Esophagus mucosa (tissue), 1 donor: ENCODE measurements around the gene CNTD1. TPM values are rescaled to one million over a fixed set of nuclear protein-coding genes. Genes with fewer than 3 reads are reported as not detected.
"Not testable (repeated sequence)": the region's sequence is repeated elsewhere in the genome, so short reads cannot be mapped to it uniquely, and the experiment has no call there.

Experiments
- ATAC-seq: fragments of 200-7000 bp; cut with Tn5 transposase; one replicate; pipeline ENCODE4 v1.9.1; 2020
- total RNA-seq: library from RNA; stranded (reverse); gene quantifications from one replicate; pipeline ENCODE4 v1.2.4, GENCODE V29; 2023
- donor health status: DM: yes; HTN: yes; CAD: no.

The CNTD1 gene
- total RNA-seq, 1 donor from 2014 or later = not detected

DNA sequence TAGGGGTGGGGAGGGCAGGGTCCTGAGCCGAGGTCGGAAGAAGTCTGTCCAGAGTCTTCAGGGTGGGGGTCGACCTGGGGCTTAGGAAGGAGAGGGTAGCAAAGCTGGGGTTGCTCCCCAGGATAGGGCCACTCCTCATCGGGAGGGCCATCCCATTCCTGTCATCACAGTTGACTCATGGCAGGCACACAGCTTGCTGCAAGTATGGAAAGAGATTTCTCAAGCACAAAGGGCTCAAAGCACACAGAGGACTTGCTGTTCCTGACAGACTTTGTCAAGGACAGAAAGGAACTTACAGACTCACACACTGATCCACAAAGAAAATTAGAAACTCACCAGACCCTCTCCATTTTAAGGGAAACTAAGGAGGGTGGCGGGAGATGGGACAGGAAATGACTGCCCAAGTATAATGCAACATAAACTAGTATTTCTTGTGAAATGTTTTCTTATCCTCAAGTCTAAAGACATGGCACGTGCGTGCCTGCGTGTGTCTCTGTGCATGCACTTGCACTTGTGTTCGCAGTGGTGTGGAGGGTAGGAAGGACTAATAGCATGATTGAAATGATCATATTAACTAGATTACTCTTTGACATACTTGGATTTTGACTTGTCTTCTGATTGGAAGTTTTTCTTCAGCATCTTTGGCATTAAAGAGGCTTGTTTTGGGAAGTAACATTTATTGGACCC, 48.1 kb downstream of the CNTD1 start:
- peak; percentile 58 for ATAC-seq

DNA sequence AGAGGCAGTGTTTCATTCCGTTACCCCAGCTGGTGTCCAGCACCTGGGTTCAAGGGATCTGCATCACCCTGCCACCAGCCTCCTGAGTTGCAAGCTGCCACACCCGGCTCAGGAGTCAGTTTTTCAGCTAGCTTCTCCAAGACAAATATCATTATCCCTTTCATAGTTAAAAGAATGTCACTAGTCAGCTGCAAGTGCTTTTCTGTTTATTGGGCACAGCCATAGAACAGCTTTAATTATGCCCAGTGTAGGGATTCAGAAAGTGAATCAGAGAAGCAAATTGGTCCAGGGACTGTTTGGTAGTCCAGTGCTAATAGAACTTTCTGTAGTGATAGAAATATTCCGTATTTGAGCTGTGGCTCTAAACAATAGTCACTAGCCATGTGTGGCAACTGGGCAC, 49.4 kb downstream of the CNTD1 start:
- no peak for ATAC-seq

DNA sequence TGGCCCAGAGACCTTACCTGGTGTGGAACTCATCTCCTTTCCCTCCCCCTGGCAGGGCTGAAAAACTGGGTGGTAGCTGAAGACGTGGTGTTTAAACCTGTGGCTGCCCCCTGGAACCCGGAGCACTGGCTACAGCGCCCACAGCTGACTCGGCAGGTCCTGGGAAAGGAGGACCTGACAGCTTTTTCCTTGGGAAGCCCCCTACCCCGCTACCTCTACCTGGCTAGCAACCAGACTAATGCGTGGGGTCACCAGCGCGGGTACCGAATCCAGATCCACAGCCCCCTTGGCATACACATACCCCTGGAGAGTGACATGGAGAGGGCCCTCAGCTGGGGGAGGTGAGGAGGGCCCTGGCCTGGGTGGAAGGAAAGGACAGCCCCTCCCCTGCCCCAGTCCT, 50.4 kb downstream of the CNTD1 start:
- no peak for ATAC-seq

DNA sequence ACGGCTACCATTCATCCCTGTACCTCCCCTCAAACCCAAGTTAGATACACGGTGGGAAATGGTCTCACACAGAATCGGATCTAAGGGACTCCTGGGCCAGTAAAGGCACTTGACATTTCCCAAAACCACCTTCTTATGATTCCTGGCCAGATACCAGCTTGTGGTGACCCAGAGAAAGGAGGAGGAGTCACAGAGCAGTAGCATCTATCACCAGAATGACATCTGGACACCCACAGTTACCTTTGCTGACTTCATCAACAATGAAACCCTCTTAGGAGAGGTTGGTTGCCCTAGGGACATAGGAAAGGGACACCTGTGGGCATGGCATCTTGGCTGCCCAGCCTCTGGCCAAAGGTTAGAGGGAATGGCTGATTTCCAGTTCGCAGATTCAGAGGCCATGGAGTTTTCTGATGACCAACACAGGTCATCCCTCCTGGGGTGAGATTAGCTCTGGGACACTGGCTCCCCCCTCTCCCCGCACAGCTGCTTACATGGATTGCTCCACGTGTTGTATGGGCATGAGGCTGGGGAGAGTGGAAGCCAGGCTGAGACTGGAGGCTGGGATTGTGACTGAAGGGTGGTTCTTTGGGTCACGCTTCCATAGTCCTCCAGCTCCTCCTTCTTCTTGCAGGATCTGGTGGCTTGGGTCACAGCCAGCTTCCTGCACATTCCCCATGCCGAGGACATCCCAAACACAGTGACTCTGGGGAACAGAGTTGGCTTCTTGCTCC, 51.0 kb downstream of the CNTD1 start:
- no peak for ATAC-seq

DNA sequence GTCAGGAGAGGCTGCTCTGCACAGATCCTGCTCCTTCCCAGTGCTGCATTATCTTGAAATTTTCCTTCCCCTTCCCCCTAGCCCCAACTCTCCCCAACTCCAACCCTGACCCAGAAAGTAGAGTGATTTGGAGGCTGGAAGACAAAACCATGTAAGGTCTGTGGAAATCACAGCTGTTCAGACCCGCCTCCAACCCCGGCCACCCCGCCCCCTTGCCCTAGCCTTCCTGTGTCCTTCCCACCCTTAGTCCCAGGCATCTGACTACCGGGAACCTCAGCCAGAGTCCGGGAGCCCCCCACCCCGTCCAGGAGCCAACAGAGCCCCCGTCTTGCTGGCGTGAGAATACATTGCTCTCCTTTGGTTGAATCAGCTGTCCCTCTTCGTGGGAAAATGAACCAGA, 52.3 kb downstream of the CNTD1 start, which contains the start of gene AOC3:
Gene AOC3, plus strand, starts transcription at position 246 of the 400 bp plus-strand sequence. Its CDS starts 145 bp downstream, at position 391.
- ATAC-seq = no peak

DNA sequence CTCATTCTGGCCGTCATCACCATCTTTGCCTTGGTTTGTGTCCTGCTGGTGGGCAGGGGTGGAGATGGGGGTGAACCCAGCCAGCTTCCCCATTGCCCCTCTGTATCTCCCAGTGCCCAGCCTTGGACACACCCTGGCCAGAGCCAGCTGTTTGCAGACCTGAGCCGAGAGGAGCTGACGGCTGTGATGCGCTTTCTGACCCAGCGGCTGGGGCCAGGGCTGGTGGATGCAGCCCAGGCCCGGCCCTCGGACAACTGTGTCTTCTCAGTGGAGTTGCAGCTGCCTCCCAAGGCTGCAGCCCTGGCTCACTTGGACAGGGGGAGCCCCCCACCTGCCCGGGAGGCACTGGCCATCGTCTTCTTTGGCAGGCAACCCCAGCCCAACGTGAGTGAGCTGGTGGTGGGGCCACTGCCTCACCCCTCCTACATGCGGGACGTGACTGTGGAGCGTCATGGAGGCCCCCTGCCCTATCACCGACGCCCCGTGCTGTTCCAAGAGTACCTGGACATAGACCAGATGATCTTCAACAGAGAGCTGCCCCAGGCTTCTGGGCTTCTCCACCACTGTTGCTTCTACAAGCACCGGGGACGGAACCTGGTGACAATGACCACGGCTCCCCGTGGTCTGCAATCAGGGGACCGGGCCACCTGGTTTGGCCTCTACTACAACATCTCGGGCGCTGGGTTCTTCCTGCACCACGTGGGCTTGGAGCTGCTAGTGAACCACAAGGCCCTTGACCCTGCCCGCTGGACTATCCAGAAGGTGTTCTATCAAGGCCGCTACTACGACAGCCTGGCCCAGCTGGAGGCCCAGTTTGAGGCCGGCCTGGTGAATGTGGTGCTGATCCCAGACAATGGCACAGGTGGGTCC, 52.9 kb downstream of the CNTD1 start:
- not testable (repeated sequence) for ATAC-seq

DNA sequence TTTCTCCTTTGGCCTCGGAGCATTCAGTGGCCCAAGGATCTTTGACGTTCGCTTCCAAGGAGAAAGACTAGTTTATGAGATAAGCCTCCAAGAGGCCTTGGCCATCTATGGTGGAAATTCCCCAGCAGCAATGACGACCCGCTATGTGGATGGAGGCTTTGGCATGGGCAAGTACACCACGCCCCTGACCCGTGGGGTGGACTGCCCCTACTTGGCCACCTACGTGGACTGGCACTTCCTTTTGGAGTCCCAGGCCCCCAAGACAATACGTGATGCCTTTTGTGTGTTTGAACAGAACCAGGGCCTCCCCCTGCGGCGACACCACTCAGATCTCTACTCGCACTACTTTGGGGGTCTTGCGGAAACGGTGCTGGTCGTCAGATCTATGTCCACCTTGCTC, 53.7 kb downstream of the CNTD1 start:
- ATAC-seq = no peak

DNA sequence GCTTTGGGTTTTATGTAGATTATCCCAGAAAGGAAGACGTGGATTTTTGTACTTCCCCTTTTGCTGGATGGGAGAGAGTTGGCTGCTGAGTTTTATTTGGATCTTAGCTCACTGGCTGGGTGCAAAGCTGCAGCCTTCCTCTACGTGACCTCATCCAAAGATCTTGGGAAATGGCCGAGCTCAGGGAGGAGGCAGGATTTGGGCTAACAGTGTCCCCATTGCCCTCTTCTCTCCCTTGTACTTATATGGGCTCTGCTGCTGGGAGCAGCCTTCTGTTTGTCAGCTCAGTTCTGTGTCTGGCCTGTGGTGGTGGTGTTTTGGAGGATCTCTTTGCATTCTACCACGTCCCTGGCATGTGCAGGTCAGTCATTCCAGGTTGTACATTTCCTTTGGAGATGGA, 54.3 kb downstream of the CNTD1 start:
- ATAC-seq = no peak

DNA sequence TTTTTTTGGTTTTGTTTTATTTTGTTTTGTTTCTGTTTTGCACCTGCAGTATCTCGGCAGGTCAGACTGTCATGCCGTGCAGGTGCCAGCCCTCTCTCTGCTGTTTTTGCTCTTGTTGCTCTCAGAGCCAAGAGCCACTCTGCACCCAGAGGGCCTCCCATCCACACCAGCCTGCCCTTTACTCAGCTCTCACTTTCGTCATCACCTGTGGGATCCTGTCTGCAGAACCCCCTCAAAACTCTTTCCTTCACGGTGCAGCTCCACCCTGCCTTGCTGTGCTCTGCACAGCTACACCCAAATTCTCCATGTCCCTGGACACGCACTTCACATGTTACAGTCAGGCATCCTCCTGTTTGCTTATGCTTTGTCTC, 54.9 kb downstream of the CNTD1 start:
- no peak for ATAC-seq

DNA sequence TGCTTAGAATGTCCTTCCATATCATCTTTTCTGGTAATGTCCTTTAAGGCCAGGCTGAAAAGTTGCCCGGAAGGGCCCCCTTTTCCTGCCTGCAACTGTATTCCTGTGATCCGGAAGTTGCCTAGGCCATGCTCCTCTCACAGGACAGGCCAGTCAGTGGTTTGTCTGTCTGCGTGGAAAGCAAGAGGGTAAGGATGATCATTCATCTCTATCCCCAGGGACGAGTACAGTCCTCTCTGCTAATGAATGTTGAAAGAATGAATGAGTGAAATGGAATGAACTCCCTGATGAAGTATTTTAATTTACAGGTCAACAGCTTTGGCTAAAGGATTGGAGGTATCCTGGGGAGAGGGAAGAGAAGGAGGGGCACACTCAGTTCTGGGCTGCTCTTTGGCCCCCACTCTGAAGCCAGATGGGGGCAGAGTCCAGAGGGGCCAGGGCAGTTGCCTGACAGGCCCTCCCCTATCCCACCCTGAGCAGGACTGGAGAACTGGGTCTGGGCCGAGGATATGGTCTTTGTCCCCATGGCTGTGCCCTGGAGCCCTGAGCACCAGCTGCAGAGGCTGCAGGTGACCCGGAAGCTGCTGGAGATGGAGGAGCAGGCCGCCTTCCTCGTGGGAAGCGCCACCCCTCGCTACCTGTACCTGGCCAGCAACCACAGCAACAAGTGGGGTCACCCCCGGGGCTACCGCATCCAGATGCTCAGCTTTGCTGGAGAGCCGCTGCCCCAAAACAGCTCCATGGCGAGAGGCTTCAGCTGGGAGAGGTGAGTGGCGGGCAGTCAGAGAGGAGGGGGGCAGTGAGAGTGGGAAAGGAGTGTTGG, 55.5 kb downstream of the CNTD1 start:
- ATAC-seq = no peak

DNA sequence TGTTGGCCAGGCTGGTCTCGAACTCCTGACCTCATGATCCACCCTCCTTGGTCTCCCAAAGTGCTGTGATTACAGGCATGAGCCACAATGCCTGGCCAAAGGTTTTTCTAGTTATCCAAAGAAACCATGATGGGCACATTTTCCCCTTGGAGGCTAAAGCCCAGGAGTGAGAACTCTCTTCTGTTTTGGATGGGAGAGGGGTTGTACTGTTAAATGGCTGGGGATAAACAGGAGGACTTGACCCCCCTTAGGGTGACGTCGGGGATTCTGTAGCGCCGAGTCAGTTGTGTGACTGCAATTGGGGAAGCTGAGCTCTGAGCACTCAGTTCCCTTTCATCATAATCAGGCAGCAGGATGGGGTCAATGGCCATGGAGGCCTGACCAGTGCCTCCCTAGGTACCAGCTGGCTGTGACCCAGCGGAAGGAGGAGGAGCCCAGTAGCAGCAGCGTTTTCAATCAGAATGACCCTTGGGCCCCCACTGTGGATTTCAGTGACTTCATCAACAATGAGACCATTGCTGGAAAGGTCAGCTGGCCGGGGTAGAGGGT, 56.5 kb downstream of the CNTD1 start:
- no peak for ATAC-seq

DNA sequence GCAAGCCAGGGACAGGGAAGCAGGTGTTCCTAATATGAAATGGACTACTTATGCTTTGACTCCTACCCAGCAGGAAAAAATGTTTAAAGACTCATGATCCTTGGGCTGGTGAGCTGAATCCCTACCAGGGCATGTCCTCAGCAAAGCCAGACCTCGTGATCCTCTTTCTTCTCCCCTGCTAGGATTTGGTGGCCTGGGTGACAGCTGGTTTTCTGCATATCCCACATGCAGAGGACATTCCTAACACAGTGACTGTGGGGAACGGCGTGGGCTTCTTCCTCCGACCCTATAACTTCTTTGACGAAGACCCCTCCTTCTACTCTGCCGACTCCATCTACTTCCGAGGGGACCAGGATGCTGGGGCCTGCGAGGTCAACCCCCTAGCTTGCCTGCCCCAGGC, 57.4 kb downstream of the CNTD1 start:
- ATAC-seq = not testable (repeated sequence)

DNA sequence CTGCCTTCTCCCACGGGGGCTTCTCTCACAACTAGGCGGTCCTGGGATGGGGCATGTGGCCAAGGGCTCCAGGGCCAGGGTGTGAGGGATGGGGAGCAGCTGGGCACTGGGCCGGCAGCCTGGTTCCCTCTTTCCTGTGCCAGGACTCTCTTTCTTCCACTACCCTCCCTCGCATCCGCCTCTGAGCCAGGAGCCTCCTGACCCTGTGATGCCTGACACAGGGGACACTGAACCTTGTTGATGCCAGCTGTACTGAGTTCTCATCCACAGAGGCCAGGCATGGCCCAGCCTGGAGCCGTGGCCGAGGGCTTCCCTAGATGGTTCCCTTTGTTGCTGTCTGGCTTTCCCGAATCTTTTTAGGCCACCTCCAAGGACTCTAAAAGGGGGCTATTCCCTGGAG, 57.9 kb downstream of the CNTD1 start:
- not testable (repeated sequence) for ATAC-seq

DNA sequence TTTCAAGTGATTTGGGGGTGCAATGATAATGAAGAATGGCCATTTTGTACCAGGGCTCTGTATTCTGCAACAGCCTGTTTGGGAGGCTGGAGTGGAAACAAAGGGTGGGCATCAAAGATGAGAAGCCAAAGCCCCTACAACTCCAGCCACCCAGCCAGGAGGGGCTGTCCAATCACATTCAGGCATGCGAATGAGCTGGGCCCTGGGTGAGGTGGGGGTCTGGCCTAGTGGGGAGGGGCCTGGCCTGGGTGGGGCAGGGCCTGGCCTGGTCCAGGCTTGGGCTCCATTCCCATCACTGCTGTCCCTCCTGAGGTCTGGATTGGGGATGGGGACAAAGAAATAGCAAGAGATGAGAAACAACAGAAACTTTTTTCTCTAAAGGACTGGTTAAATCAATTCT, 58.7 kb downstream of the CNTD1 start:
- no peak for ATAC-seq

Other genes starting within 250 kb of the CNTD1 start
- gene HSD17B1, start 245.9 kb upstream of the CNTD1 start, total RNA-seq = 15.7 TPM
- gene COASY, start 236.7 kb upstream of the CNTD1 start, total RNA-seq = 67.4 TPM
- 33.8 TPM for gene MLX, start 231.8 kb upstream of the CNTD1 start, total RNA-seq
- 2.9 TPM for gene PSMC3IP, start 221.1 kb upstream of the CNTD1 start, total RNA-seq
- gene RETREG3, start 189.5 kb upstream of the CNTD1 start, total RNA-seq = 53.6 TPM
- gene TUBG1, start 189.2 kb upstream of the CNTD1 start, total RNA-seq = 44.4 TPM
- 7.3 TPM for gene TUBG2, start 139.6 kb upstream of the CNTD1 start, total RNA-seq
- 49.6 TPM for gene PLEKHH3, start 121.9 kb upstream of the CNTD1 start, total RNA-seq
- gene CCR10, start 117.0 kb upstream of the CNTD1 start, total RNA-seq = not detected
- 1.3 TPM for gene CNTNAP1, start 116.3 kb upstream of the CNTD1 start, total RNA-seq
- 14.4 TPM for gene EZH1, start 53.8 kb upstream of the CNTD1 start, total RNA-seq
- gene RAMP2, start 37.6 kb upstream of the CNTD1 start, total RNA-seq = 4.5 TPM
- gene VPS25, start 25.4 kb upstream of the CNTD1 start, total RNA-seq = 70.9 TPM
- 0.40 TPM for gene WNK4, start 18.3 kb upstream of the CNTD1 start, total RNA-seq
- 104 TPM for gene COA3, start 157 bp upstream of the CNTD1 start, total RNA-seq
- gene BECN1, start 25.4 kb downstream of the CNTD1 start, total RNA-seq = 77.2 TPM
- gene PSME3, start 34.5 kb downstream of the CNTD1 start, total RNA-seq = 96.6 TPM
- 0.44 TPM for gene AOC2, start 45.7 kb downstream of the CNTD1 start, total RNA-seq
- 5.7 TPM for gene AOC3, start 52.3 kb downstream of the CNTD1 start, total RNA-seq
- gene G6PC1, start 101.9 kb downstream of the CNTD1 start, total RNA-seq = not detected
- 17.8 TPM for gene AARSD1, start 165.6 kb downstream of the CNTD1 start, total RNA-seq
- 0.28 TPM for gene PTGES3L, start 181.2 kb downstream of the CNTD1 start, total RNA-seq
- 5.8 TPM for gene RUNDC1, start 181.7 kb downstream of the CNTD1 start, total RNA-seq
- 1,265 TPM for gene RPL27, start 199.6 kb downstream of the CNTD1 start, total RNA-seq
- gene IFI35, start 207.9 kb downstream of the CNTD1 start, total RNA-seq = 7.7 TPM
- 83.5 TPM for gene VAT1, start 223.5 kb downstream of the CNTD1 start, total RNA-seq
- gene RND2, start 226.4 kb downstream of the CNTD1 start, total RNA-seq = 0.16 TPM